Fibroblast of lung (primary cell): Measurements from ENCODE around the gene XXYLT1. TPM values are rescaled to one million over a fixed set of nuclear protein-coding genes. Genes with fewer than 3 reads are reported as not detected.

Experiments used
- DNase-seq, 2 donors: peaks; one replicate each; pipeline versions ENCODE4 v3.0.0 to v3.0.0-alpha.2; 2010; ENCODE audit warnings: low read depth in 2 of 2
- H2AFZ ChIP-seq: 2 replicates; pipeline ENCODE4 v1.5.1; 2012; ENCODE audit warnings: low read length, control low read depth, inconsistent platforms
- H3K27ac ChIP-seq: 2 replicates; pipeline ENCODE4 v1.5.1; 2011; ENCODE audit warnings: low read length, control low read depth; ENCODE audit not compliant: insufficient read depth
- H3K27me3 ChIP-seq: 2 replicates; pipeline ENCODE4 v1.5.1; 2011; ENCODE audit warnings: mild to moderate bottlenecking, low read length; ENCODE audit not compliant: control insufficient read depth, insufficient read depth
- H3K36me3 ChIP-seq: 2 replicates; pipeline ENCODE4 v1.5.1; 2011; ENCODE audit warnings: low read length; ENCODE audit not compliant: control insufficient read depth, insufficient read depth
- H3K4me1 ChIP-seq: 2 replicates; pipeline ENCODE4 v1.5.1; 2011; ENCODE audit warnings: low read length; ENCODE audit not compliant: control insufficient read depth, insufficient read depth; ENCODE audit errors: extremely low read depth
- H3K4me2 ChIP-seq: 2 replicates; pipeline ENCODE4 v1.5.1; 2011; ENCODE audit warnings: low read length, control low read depth; ENCODE audit not compliant: insufficient read depth; ENCODE audit errors: extremely low read depth
- H3K4me3 ChIP-seq, 4 experiments: fragments of 200-600 bp in 1 of 4; sonication (generic) in 1 of 4; replicated peaks in 1 of 4; 2 replicates each; pipeline ENCODE4 v1.5.1; 2011 to 2016; ENCODE audit warnings: low read length in 4 of 4, low read depth in 3 of 4, mild to moderate bottlenecking in 3 of 4, control low read depth in 2 of 4, inconsistent platforms in 1 of 4, mixed read lengths in 1 of 4; ENCODE audit not compliant: insufficient read depth in 1 of 4; ENCODE audit errors: control extremely low read depth in 1 of 4
- H3K79me2 ChIP-seq: 2 replicates; pipeline ENCODE4 v1.5.1; 2012; ENCODE audit warnings: mild to moderate bottlenecking, low read length, inconsistent platforms; ENCODE audit not compliant: control insufficient read depth, insufficient read depth
- H3K9ac ChIP-seq: 2 replicates; pipeline ENCODE4 v1.5.1; 2011; ENCODE audit warnings: mild to moderate bottlenecking, low read length, control low read depth; ENCODE audit not compliant: insufficient read depth
- H3K9me3 ChIP-seq: 2 replicates; pipeline ENCODE4 v1.5.1; 2012; ENCODE audit warnings: low read depth, low read length; ENCODE audit not compliant: control insufficient read depth, insufficient read depth
- H4K20me1 ChIP-seq: 2 replicates; pipeline ENCODE4 v1.5.1; 2011; ENCODE audit warnings: low read length; ENCODE audit not compliant: control insufficient read depth, insufficient read depth; ENCODE audit errors: extremely low read depth
- EZH2 ChIP-seq: IDR thresholded peaks from 2 replicates; pipeline ENCODE4 v1.5.1; 2012; ENCODE audit warnings: low read length, control low read depth, mild to moderate bottlenecking; ENCODE audit errors: missing control alignments
- polyA plus RNA-seq, 2 donors: library from polyadenylated mRNA; depleted of rRNA in 1 of 2; stranded (reverse) in 1 of 2; unstranded in 1 of 2; fragments of >200 nt; gene quantifications; 2 replicates each; pipeline ENCODE4 v1.2.1, GENCODE V29; 2011 to 2012; ENCODE audit warnings: missing spikeins in 1 of 2
- total RNA-seq: library from RNA; depleted of rRNA; stranded (reverse); fragments of >200 nt; gene quantifications from 2 replicates; pipeline ENCODE4 v1.2.1, GENCODE V29; 2014
- TF ChIP-seq, protein P1 (sequence below), 2 donors: IDR thresholded peaks in 1 of 2; conservative IDR thresholded peaks in 1 of 2; 1 replicate in 1 of 2; 2 replicates in 1 of 2; pipeline ENCODE4 v1.5.1; 2011 to 2012; ENCODE audit warnings: low read length in 2 of 2, control low read depth in 1 of 2, inconsistent platforms in 1 of 2, low read depth in 1 of 2, mild to moderate bottlenecking in 1 of 2

XXYLT1 gene
- total and polyA plus RNA-seq, 2 donors (not counting 1 experiment from before 2014, with no cell fraction given): 12.4 to 18.5 TPM

DNA sequence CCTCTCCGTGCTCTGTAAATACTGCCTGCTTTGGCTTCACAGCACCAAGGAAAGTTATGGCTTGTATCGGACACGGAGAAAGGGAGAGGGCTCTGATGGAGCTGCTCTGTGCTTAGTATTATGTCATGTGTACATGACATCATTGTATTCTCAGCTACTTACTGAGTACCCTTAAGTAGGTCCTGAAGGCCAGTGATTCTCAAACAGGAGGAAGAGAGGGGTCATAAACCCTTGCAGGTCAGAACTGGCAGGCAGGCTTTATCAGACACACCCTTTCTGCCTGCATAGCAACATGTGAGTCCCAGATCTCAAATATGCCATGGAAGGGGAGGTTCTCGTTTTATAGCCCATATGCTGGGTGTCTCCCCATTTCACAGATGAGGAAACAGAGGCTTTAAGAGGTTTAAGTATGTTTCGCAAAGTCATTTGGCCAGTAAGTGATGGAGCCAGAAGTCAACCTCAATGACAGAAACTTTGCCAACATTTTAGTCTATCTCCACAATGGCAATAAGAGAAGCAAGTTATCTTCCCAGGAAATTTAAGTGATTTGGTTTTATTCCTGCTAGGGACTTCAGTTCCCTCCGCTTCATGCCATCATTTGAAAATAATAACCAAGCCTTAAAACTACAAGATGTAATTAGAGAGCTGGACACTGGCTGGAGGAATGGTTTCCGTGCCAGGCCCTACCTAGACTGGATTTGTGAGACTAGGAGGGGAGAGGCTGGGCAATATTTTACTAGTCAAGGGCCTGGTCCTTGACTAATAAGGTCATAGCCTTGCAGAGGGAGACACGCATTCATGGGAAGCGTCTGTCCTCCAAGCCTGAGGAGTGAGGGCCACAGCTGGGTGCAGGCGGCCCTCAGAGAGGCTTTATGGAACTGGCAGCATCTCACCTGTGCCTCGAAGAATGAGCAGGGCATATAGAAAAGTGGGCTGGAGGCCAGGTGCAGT, 133.0 kb downstream of the XXYLT1 start:
- Histone ChIP-seq H3K9me3 (no peaks in the 10 kb centered on the region), H3K27ac (no peak overlapping the region), H3K27me3 (no peaks in the 10 kb centered on the region), H2AFZ (no peak overlapping the region), H3K36me3 (no peaks in the 10 kb centered on the region), H3K4me2 (no peak overlapping the region), H3K79me2 (no peaks in the 10 kb centered on the region), H3K9ac (no peak overlapping the region), H3K4me3 (no peak overlapping the region), H4K20me1 (no peaks in the 10 kb centered on the region), H3K4me1 (peaks cover 3% of the 10 kb centered on the region)
- DNase-seq: no peak
- no peak for TF ChIP-seq EZH2
- TF ChIP-seq, protein P1, sequence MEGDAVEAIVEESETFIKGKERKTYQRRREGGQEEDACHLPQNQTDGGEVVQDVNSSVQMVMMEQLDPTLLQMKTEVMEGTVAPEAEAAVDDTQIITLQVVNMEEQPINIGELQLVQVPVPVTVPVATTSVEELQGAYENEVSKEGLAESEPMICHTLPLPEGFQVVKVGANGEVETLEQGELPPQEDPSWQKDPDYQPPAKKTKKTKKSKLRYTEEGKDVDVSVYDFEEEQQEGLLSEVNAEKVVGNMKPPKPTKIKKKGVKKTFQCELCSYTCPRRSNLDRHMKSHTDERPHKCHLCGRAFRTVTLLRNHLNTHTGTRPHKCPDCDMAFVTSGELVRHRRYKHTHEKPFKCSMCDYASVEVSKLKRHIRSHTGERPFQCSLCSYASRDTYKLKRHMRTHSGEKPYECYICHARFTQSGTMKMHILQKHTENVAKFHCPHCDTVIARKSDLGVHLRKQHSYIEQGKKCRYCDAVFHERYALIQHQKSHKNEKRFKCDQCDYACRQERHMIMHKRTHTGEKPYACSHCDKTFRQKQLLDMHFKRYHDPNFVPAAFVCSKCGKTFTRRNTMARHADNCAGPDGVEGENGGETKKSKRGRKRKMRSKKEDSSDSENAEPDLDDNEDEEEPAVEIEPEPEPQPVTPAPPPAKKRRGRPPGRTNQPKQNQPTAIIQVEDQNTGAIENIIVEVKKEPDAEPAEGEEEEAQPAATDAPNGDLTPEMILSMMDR (conservative IDR thresholded peaks at IDR 0.05 in 1 of 2, IDR thresholded peaks at IDR 0.05 in 1 of 2; ENCODE audit: low read depth in 1 of 2, low read length in 2 of 2): no peak

GRCh38 chr3:195135917-195136316, 135.0 kb downstream of the XXYLT1 start:
- no peak overlapping the region for H3K4me3 ChIP-seq
- H4K20me1 ChIP-seq: no peaks in the 10 kb centered on the region
- no peaks in the 10 kb centered on the region for H3K27me3 ChIP-seq
- no peak overlapping the region for H3K9ac ChIP-seq
- H3K36me3 ChIP-seq: no peaks in the 10 kb centered on the region
- H3K4me2 ChIP-seq: no peak overlapping the region
- no peak for DNase-seq
- no peaks in the 10 kb centered on the region for H3K9me3 ChIP-seq
- H3K79me2 ChIP-seq: no peaks in the 10 kb centered on the region
- TF ChIP-seq EZH2: no peak
- TF ChIP-seq, protein P1 (conservative IDR thresholded peaks at IDR 0.05 in 1 of 2, IDR thresholded peaks at IDR 0.05 in 1 of 2; ENCODE audit: low read depth in 1 of 2, low read length in 2 of 2): no peak
- H2AFZ ChIP-seq: no peak overlapping the region
- H3K4me1 ChIP-seq: peaks cover 4% of the 10 kb centered on the region
- no peak overlapping the region for H3K27ac ChIP-seq

DNA sequence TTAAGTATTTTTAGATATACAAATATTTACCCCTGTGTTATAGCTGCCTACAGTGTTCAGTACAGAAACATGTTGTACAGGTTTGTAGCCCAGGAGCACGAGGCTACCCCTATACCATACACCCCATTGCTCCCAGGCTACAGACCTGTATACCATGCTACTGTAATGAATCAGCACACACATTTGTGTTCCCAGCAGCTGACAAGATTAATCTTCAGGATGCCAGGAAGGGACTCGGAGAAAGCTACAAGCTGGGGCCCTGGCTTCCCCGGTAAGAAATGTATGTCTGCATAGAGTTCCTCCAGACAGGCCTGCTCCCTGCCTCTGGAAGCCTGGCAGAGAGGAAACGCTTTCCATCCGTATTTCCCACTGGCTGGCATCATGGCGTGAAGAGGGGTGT, 136.5 kb downstream of the XXYLT1 start:
- no peak for DNase-seq
- Histone ChIP-seq H4K20me1 (no peaks in the 10 kb centered on the region), H3K27me3 (no peaks in the 10 kb centered on the region), H3K27ac (no peak overlapping the region), H3K4me1 (peaks cover 4% of the 10 kb centered on the region), H2AFZ (no peak overlapping the region), H3K79me2 (no peaks in the 10 kb centered on the region), H3K4me3 (no peak overlapping the region), H3K36me3 (no peaks in the 10 kb centered on the region), H3K4me2 (no peak overlapping the region), H3K9ac (no peak overlapping the region), H3K9me3 (no peaks in the 10 kb centered on the region)
- no peak for TF ChIP-seq EZH2
- TF ChIP-seq, protein P1 (conservative IDR thresholded peaks at IDR 0.05 in 1 of 2, IDR thresholded peaks at IDR 0.05 in 1 of 2; ENCODE audit: low read depth in 1 of 2, low read length in 2 of 2): no peak
